ENCODE data around the gene SELENOH. TPM values are rescaled to one million over a fixed set of nuclear protein-coding genes. Genes with fewer than 3 reads are reported as not detected.

SELENOH gene
- total RNA-seq, 1 experiment from 2014 or later, result 84.5 TPM

DNA sequence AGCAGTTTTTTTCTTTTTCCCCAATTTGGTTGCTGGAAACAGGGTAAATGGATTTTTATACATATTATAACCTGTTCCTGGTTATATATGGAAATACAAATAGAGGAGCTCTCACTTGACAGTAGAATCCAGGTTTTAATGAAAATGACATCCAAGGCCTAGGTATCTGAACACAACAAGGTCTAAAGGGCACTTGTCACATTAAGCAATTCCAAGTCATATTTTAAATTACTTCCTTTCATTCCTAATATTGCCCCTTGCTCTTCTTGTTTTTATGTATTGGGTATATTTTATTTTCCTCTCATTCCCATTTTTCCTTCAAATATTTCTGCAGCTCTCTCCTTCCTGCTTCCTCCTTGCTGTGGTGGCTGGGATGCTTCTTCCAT is 47.4 kb downstream of the SELENOH start:
- TF ChIP-seq, protein P1, sequence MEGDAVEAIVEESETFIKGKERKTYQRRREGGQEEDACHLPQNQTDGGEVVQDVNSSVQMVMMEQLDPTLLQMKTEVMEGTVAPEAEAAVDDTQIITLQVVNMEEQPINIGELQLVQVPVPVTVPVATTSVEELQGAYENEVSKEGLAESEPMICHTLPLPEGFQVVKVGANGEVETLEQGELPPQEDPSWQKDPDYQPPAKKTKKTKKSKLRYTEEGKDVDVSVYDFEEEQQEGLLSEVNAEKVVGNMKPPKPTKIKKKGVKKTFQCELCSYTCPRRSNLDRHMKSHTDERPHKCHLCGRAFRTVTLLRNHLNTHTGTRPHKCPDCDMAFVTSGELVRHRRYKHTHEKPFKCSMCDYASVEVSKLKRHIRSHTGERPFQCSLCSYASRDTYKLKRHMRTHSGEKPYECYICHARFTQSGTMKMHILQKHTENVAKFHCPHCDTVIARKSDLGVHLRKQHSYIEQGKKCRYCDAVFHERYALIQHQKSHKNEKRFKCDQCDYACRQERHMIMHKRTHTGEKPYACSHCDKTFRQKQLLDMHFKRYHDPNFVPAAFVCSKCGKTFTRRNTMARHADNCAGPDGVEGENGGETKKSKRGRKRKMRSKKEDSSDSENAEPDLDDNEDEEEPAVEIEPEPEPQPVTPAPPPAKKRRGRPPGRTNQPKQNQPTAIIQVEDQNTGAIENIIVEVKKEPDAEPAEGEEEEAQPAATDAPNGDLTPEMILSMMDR (IDR thresholded peaks at IDR 0.05; ENCODE audit: unreplicated experiment), result no peak
- Mint-ChIP-seq H3K36me3 (ENCODE audit: insufficient read depth, unreplicated experiment) (peaks cover 33% of the 10 kb centered on the region), H3K27me3 (ENCODE audit: insufficient read depth, unreplicated experiment) (no peaks in the 10 kb centered on the region), H3K9me3 (ENCODE audit: unreplicated experiment) (no peaks in the 10 kb centered on the region), H3K27ac (ENCODE audit: low read depth, unreplicated experiment) (peak overlapping the region; percentile 81), H3K4me1 (ENCODE audit: insufficient read depth, unreplicated experiment) (peaks cover 54% of the 10 kb centered on the region), H3K4me3 (ENCODE audit: unreplicated experiment) (peak overlapping the region; percentile 41)
- intact Hi-C loops (cut with micrococcal nuclease), result no loop called here
- no peak for DNase-seq (ENCODE audit: unreplicated experiment)
- no TSS peak for BruUV-seq (replicated peaks)
- ChIA-PET CTCF (interaction anchor here (1.0 to 6.1 kb wide), 7 partner anchors 10 to 498 kb away, joined by 3 to 62 read pairs (median 4); partner anchors contain the start of gene CTNND1), POLR2A (interaction anchor here (0.6 to 8.7 kb wide), 12 partner anchors 10 to 987 kb away, joined by 3 to 210 read pairs (median 3); partner anchors contain the start of genes CTNND1, SELENOH and ZDHHC5)

DNA sequence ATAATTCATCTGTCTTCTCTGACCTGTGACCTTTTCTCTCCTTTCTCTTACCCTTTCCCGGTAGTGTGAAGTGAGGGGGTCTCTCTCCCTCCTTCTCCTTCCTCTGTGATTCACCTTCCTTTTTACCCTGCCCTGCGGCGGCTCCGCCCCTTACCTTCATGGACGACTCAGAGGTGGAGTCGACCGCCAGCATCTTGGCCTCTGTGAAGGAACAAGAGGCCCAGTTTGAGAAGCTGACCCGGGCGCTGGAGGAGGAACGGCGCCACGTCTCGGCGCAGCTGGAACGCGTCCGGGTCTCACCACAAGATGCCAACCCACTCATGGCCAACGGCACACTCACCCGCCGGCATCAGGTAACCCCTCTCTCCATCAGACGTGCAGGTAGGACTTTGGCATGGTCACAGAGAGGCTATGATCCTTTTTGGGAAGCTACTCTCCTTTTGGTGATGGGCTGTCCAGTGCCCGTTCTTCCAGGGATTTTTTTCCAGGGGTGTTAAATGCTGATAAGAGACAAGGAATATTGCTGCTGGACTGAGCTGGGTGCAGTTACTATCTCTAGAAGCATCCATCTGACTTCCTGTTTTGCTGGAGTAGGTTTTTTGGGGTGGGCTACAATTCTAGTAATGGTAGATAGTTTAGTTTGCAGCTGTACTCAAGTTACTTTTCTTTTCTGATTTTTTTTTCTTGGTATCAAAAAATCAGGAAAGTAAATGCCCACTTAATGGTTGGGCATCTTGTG is 50.2 kb downstream of the SELENOH start:
- intact Hi-C loops (cut with micrococcal nuclease), result no loop called here
- peak overlapping the region; percentile 84 for H3K27ac Mint-ChIP-seq (ENCODE audit: low read depth, unreplicated experiment)
- BruUV-seq (replicated peaks), result no TSS peak
- TF ChIP-seq, protein P1 (IDR thresholded peaks at IDR 0.05; ENCODE audit: unreplicated experiment), result peak; percentile 8
- H3K4me3 Mint-ChIP-seq (ENCODE audit: unreplicated experiment), result peak overlapping the region; percentile 70
- peaks cover 52% of the 10 kb centered on the region for H3K4me1 Mint-ChIP-seq (ENCODE audit: insufficient read depth, unreplicated experiment)
- H3K9me3 Mint-ChIP-seq (ENCODE audit: unreplicated experiment), result no peaks in the 10 kb centered on the region
- ChIA-PET CTCF (interaction anchor here (0.6 to 6.1 kb wide), 10 partner anchors 9 to 334 kb away, joined by 3 to 62 read pairs (median 3); partner anchors contain the start of gene CTNND1), POLR2A (interaction anchor here (0.6 to 8.7 kb wide), 7 partner anchors 9 to 1519 kb away, joined by 3 to 210 read pairs (median 4); partner anchors contain the start of genes CTNND1 and SELENOH)
- H3K36me3 Mint-ChIP-seq (ENCODE audit: insufficient read depth, unreplicated experiment), result peaks cover 31% of the 10 kb centered on the region
- H3K27me3 Mint-ChIP-seq (ENCODE audit: insufficient read depth, unreplicated experiment), result no peaks in the 10 kb centered on the region
- peak; percentile 92 for DNase-seq (ENCODE audit: unreplicated experiment)

DNA sequence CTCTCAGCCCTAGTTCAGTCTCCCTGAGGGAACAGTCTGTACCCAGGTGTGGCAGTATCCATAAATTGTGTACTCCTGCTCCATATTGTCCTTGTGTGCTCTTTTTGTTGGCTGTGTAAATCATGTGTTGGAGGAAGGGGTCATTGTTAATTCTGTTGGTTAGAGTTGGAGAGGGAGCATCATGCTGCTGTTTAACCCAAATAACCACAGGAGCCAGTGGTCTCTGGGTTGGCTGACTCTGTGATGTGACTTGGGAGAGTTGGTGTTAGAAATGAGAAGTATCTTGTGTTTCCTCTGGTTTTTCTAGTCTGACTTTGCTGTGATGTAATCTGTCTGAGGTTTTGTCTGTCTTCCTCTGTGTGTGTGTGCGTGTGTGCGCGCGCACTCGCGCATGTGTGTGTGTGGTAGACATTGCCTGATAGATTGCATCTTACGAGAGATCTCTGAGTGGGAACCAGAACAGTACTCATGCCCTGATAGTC is 50.8 kb downstream of the SELENOH start:
- TSS peak; percentile 3 for BruUV-seq (replicated peaks)
- H3K36me3 Mint-ChIP-seq (ENCODE audit: insufficient read depth, unreplicated experiment), result peaks cover 37% of the 10 kb centered on the region
- CTCF ChIA-PET, result interaction anchor here (0.6 to 6.1 kb wide), 9 partner anchors 9 to 772 kb away, joined by 3 to 62 read pairs (median 4); partner anchors contain the start of gene CTNND1

More for the DNA sequence above, 50.8 kb downstream of the SELENOH start:
- no peaks in the 10 kb centered on the region for H3K9me3 Mint-ChIP-seq (ENCODE audit: unreplicated experiment)
- H3K4me1 Mint-ChIP-seq (ENCODE audit: insufficient read depth, unreplicated experiment), result peaks cover 46% of the 10 kb centered on the region
- H3K4me3 Mint-ChIP-seq (ENCODE audit: unreplicated experiment), result peak overlapping the region; percentile 70
- POLR2A ChIA-PET, result interaction anchor here (0.6 to 8.7 kb wide), 10 partner anchors 9 to 1520 kb away, joined by 3 to 210 read pairs (median 4); partner anchors contain the start of genes CTNND1, MED19, SELENOH and TMX2
- no peaks in the 10 kb centered on the region for H3K27me3 Mint-ChIP-seq (ENCODE audit: insufficient read depth, unreplicated experiment)
- peak; percentile 49 for DNase-seq (ENCODE audit: unreplicated experiment)
- H3K27ac Mint-ChIP-seq (ENCODE audit: low read depth, unreplicated experiment), result peak overlapping the region; percentile 84
- TF ChIP-seq, protein P1 (IDR thresholded peaks at IDR 0.05; ENCODE audit: unreplicated experiment), result no peak
- intact Hi-C loops (cut with micrococcal nuclease), result no loop called here
